Esophagus muscularis mucosa (tissue), 3 donors: Measurements from ENCODE around the gene MRC1.

Experiments
- CTCF ChIP-seq, 3 experiments: fragments of 200-600 bp in 2 of 3; fragments of 450-650 bp in 1 of 3; sonication (generic) in 2 of 3; IDR thresholded peaks; one replicate each; pipeline ENCODE4 v1.5.1; 2017 to 2019; ENCODE audit warnings: antibody characterized with exemption in 3 of 3, mild to moderate bottlenecking in 2 of 3, moderate library complexity in 1 of 3
- POLR2A ChIP-seq: fragments of 450-650 bp; IDR thresholded peaks from one replicate; pipeline ENCODE4 v1.6.1; 2017; ENCODE audit warnings: antibody characterized with exemption, moderate library complexity, mild to moderate bottlenecking, low read depth

- TF ChIP-seq CTCF (IDR thresholded peaks at IDR 0.05) (no peak), POLR2A (no peak)
Measured at GRCh38 chr10:17792991-17793390, 16.2 kb upstream of the MRC1 start.
